ENCODE data around the gene PLPPR4. TPM values are rescaled to one million over a fixed set of nuclear protein-coding genes. Genes with fewer than 3 reads are reported as not detected.

PLPPR4 gene
- total RNA-seq, 1 donor from 2014 or later, result 0.15 TPM

DNA sequence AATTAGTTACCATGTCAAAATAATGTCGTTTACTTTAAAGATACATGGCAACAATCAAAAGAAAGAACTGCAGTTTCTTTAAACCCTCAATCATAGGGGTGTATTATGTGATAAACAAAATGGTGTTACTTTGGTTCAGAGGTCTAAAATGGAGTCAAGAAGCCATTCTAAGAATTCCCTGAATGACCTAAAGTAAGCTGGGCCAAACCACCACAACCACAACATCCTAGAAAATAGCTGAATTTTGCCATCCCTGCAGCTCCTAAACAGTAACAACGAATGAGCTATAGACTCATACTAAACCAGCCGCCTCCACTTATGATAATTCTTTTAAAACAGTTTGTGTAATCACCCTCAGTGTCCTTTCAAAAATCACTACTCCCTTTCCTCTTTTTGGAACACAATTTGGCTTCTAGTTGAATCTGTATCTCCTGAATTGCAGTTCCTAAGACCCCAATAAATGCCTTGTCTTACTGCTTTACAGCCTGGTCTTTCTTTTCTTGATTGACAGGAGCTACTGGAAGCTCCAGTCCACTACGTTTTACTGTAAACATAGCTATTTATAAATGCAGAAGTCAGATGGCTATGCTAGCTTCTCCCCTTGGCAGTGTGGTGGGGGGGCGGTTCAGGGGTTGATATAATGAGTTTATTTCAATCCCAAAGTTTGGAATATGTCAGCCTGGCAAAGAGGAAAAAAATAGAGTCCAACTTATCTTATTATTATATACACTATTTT is 84.3 kb downstream of the PLPPR4 start:
- no peaks in the 10 kb centered on the region for H3K9me3 Mint-ChIP-seq (ENCODE audit: unreplicated experiment)
- TF ChIP-seq, protein P1, sequence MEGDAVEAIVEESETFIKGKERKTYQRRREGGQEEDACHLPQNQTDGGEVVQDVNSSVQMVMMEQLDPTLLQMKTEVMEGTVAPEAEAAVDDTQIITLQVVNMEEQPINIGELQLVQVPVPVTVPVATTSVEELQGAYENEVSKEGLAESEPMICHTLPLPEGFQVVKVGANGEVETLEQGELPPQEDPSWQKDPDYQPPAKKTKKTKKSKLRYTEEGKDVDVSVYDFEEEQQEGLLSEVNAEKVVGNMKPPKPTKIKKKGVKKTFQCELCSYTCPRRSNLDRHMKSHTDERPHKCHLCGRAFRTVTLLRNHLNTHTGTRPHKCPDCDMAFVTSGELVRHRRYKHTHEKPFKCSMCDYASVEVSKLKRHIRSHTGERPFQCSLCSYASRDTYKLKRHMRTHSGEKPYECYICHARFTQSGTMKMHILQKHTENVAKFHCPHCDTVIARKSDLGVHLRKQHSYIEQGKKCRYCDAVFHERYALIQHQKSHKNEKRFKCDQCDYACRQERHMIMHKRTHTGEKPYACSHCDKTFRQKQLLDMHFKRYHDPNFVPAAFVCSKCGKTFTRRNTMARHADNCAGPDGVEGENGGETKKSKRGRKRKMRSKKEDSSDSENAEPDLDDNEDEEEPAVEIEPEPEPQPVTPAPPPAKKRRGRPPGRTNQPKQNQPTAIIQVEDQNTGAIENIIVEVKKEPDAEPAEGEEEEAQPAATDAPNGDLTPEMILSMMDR (IDR thresholded peaks at IDR 0.05; ENCODE audit: unreplicated experiment), result no peak
- no peaks in the 10 kb centered on the region for H3K36me3 Mint-ChIP-seq (ENCODE audit: low read depth, unreplicated experiment)
- DNase-seq (ENCODE audit: low spot score), result no peak
- no peak overlapping the region for H3K27ac Mint-ChIP-seq (ENCODE audit: unreplicated experiment)
- no peaks in the 10 kb centered on the region for H3K4me1 Mint-ChIP-seq (ENCODE audit: unreplicated experiment)
- no peaks in the 10 kb centered on the region for H3K27me3 Mint-ChIP-seq (ENCODE audit: unreplicated experiment)
- no peak overlapping the region for H3K4me3 Mint-ChIP-seq (ENCODE audit: unreplicated experiment)

DNA sequence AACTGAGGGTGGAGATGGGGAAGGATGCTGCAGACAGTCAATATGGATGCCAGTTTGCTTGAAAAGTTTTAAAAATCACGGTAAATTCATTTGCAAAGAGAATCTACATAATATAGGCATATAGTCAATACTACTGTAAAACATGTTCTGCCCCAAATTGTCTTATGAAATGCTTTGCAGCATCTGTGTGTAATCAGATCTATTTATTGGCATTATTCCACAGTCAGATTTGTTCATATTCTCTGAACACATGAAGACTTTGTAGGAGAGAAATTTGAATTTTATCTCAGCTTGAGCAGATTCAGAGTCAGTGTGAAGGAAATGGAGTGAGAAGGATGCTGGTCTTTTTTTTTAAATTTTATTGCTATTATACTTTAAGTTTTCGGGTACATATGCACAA is 88.5 kb downstream of the PLPPR4 start:
- DNase-seq (ENCODE audit: low spot score), result no peak
- H3K4me1 Mint-ChIP-seq (ENCODE audit: unreplicated experiment), result no peaks in the 10 kb centered on the region
- H3K27ac Mint-ChIP-seq (ENCODE audit: unreplicated experiment), result no peak overlapping the region
- H3K27me3 Mint-ChIP-seq (ENCODE audit: unreplicated experiment), result no peaks in the 10 kb centered on the region
- no peaks in the 10 kb centered on the region for H3K9me3 Mint-ChIP-seq (ENCODE audit: unreplicated experiment)
- H3K4me3 Mint-ChIP-seq (ENCODE audit: unreplicated experiment), result no peak overlapping the region
- TF ChIP-seq, protein P1 (IDR thresholded peaks at IDR 0.05; ENCODE audit: unreplicated experiment), result no peak
- no peaks in the 10 kb centered on the region for H3K36me3 Mint-ChIP-seq (ENCODE audit: low read depth, unreplicated experiment)

DNA sequence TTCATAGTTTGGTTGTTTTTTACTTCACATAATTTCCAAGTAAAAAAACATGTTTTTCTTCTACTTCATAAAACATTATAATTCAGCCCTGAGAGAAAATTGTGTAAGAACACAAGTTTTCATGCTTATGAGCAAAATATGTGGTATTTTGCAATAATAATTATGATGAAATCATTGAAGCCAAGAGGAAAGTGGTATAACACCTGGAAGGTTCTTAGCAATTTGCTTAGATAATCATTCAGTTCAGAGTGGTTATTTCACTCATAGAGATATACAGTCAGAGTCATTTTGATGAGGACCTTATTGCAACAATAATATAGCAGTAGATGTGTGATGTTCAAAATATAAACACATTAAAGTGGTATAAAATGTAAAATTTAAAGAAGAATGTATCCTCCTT is 94.5 kb downstream of the PLPPR4 start:
- H3K4me3 Mint-ChIP-seq (ENCODE audit: unreplicated experiment), result no peak overlapping the region
- H3K4me1 Mint-ChIP-seq (ENCODE audit: unreplicated experiment), result no peaks in the 10 kb centered on the region
- H3K27me3 Mint-ChIP-seq (ENCODE audit: unreplicated experiment), result peaks cover 2% of the 10 kb centered on the region
- DNase-seq (ENCODE audit: low spot score), result no peak
- H3K36me3 Mint-ChIP-seq (ENCODE audit: low read depth, unreplicated experiment), result no peaks in the 10 kb centered on the region
- TF ChIP-seq, protein P1 (IDR thresholded peaks at IDR 0.05; ENCODE audit: unreplicated experiment), result no peak
- H3K9me3 Mint-ChIP-seq (ENCODE audit: unreplicated experiment), result no peaks in the 10 kb centered on the region
- no peak overlapping the region for H3K27ac Mint-ChIP-seq (ENCODE audit: unreplicated experiment)

Measured in endothelial cell (in vitro differentiated cells).